Immature natural killer cell (primary cell): Measurements from ENCODE around the gene DNAI1. TPM values are rescaled to one million over a fixed set of nuclear protein-coding genes. Genes with fewer than 3 reads are reported as not detected.

Source experiments
- DNase-seq, 3 donors: peaks; one replicate each; pipeline ENCODE4 v3.0.0; 2022; ENCODE audit warnings: mixed read lengths in 1 of 3
- H3K27ac Mint-ChIP-seq, 6 donors: one replicate each; pipeline ENCODE4 v1.8.0; 2020; ENCODE audit warnings: mixed read lengths in 6 of 6, mild to moderate bottlenecking in 5 of 6, inconsistent platforms in 4 of 6, moderate library complexity in 3 of 6
- H3K27me3 Mint-ChIP-seq, 3 donors: one replicate each; pipeline ENCODE4 v1.8.0; 2020 to 2021; ENCODE audit warnings: low read depth in 3 of 3, mild to moderate bottlenecking in 3 of 3, mixed read lengths in 3 of 3, moderate library complexity in 3 of 3, inconsistent platforms in 1 of 3
- H3K36me3 Mint-ChIP-seq, 3 donors: one replicate each; pipeline ENCODE4 v1.8.0; 2020; ENCODE audit warnings: mixed read lengths in 3 of 3, inconsistent platforms in 2 of 3, mild to moderate bottlenecking in 2 of 3
- H3K4me1 Mint-ChIP-seq, 2 donors: one replicate each; pipeline ENCODE4 v1.8.0; 2020; ENCODE audit warnings: inconsistent platforms in 2 of 2, mild to moderate bottlenecking in 2 of 2, mixed read lengths in 2 of 2, moderate library complexity in 1 of 2
- H3K4me3 Mint-ChIP-seq, 5 donors: one replicate each; pipeline ENCODE4 v1.8.0; 2020; ENCODE audit warnings: mild to moderate bottlenecking in 5 of 5, mixed read lengths in 5 of 5, inconsistent platforms in 3 of 5, moderate library complexity in 3 of 5
- H3K9me3 Mint-ChIP-seq, 6 donors: one replicate each; pipeline ENCODE4 v1.8.0; 2020; ENCODE audit warnings: mild to moderate bottlenecking in 6 of 6, mixed read lengths in 6 of 6, inconsistent platforms in 4 of 6, moderate library complexity in 3 of 6
- polyA plus RNA-seq, 3 donors: library from polyadenylated mRNA; unstranded; fragments of 300-500 nt; fragmentation: Illumina TruSeq; gene quantifications; one replicate each; pipeline ENCODE4 v1.2.3, GENCODE V29; 2021

Gene DNAI1
- polyA plus RNA-seq, 3 donors from 2014 or later: not detected

DNA sequence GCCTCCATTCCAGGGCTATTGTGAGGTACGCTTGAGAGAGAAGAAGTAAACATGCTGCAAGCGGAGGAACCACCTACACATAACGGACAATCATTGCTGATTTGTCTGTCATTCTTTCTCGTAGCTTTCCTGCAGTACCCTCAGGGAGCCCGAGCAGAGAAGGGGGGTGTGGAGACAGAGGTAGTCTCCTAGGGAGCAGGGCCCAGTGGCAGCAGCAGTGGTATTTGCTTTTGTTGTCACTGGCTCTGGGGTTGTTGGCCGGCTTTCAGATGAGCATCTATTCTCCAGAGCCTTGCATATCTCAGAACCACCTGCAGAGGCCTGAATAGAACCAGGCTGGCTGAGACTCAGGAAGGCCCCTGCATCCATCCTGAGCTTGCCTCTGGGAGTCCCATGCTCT is 44.3 kb downstream of the DNAI1 start:
- Mint-ChIP-seq H3K4me3 (no peak overlapping the region), H3K4me1 (no peaks in the 10 kb centered on the region), H3K9me3 (no peaks in the 10 kb centered on the region), H3K36me3 (no peaks in the 10 kb centered on the region), H3K27me3 (peaks cover 5% of the 10 kb centered on the region in 3 donors), H3K27ac (no peak overlapping the region)
- no peak for DNase-seq

DNA sequence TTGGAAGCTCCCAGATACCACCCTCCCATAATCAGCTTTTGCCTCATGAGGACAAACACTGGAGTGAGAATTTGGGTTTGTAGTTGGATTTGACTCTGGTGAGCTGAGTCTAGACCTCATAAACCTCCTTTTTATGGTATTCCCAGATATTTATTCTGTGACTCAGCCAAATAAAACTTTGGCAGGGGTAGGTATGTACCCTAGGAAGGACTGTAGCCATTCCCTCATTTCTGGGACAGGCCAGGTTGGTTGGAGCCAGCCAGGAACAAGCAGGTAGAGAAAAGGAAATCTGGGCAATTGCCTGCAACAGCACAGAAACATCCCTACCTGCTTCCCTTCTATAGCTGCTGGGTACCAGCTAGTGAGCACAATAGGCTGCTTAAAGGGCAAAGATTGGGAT is 44.8 kb downstream of the DNAI1 start:
- H3K9me3 Mint-ChIP-seq: no peaks in the 10 kb centered on the region
- peaks cover 3 to 5% (median 5%) of the 10 kb centered on the region in 3 donors for H3K27me3 Mint-ChIP-seq

DNA sequence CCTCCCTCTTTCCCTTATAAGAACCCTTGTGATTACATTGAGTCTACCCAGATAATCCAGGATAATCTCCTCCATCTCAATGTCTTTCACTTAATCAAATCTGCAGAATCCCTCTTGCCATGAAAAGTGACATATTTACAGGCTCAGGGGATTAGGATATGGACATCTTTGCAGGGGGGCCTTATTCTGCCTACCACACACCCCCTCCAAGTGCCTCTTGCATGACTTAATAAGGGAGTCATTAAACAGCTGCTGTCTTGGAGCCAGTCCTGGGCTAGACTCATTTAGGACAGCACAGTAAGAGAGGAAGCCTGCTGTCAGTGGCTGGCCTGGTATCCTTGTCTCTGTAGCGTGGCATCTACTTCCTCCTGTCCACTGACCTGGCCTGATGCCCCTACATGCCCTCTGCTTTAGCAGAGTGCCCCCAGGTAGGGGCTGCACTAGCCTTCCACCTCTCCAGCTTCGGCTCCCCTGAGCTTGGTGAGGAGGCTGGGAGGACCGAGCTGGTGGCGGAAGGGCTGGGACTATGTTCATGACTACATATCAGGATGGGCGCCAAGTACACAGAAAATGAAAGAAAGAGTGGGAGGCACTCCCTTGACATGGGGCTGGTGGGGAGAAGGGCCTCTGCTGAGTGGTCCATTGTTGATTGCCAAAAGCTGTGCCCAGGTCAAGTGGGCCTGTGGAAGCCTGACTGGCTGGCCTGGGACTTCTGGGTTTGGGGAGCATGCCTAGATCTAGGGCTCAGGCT is 46.9 kb downstream of the DNAI1 start:
- Mint-ChIP-seq H3K36me3 (no peaks in the 10 kb centered on the region), H3K27me3 (peaks cover 0 to 5% (median 3%) of the 10 kb centered on the region in 3 donors), H3K27ac (no peak overlapping the region), H3K9me3 (no peaks in the 10 kb centered on the region), H3K4me3 (no peak overlapping the region), H3K4me1 (no peaks in the 10 kb centered on the region)
- no peak for DNase-seq

More for the DNA sequence above, 44.8 kb downstream of the DNAI1 start:
- H3K27ac Mint-ChIP-seq: no peak overlapping the region
- H3K4me3 Mint-ChIP-seq: no peak overlapping the region
- no peaks in the 10 kb centered on the region for H3K36me3 Mint-ChIP-seq
- H3K4me1 Mint-ChIP-seq: no peaks in the 10 kb centered on the region
- DNase-seq: no peak

DNA sequence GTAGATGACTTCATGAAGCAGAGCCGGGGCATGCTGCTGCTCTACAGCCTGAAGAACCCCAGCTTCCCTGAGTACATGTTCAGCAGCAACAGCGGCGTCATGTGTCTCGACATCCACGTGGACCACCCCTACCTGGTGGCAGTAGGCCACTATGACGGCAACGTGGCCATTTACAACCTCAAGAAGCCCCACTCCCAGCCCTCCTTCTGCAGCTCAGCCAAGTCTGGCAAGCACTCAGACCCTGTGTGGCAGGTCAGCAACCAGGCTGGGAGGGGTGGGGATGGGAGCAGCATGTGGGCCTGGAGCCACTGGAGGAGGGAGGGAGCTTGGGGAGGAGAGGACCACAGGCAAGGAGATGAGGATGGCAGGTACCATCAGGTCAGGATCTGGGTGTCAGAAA is 48.0 kb downstream of the DNAI1 start:
- no peaks in the 10 kb centered on the region for H3K36me3 Mint-ChIP-seq
- H3K9me3 Mint-ChIP-seq: no peaks in the 10 kb centered on the region

DNA sequence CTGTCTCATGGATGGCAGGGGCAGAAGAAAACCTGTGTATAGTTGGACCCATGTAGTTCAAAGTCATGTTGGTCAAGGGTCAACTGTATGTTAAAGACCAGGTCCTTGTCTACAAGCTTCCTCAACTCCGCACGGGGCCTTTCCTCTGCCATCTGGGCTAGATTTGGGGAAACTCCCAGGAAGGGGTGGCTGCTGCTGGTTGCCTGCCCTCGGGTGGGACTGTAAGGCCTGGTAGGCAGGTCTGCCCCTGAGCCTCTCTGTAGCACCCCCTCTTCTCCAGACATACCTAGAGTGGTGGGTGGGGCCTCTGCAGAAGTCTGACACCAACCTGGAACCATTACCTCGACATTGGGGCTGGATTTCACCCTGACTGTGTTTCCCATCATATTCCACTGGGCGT is 49.0 kb downstream of the DNAI1 start:
- DNase-seq: no peak
- Mint-ChIP-seq H3K9me3 (no peaks in the 10 kb centered on the region), H3K36me3 (no peaks in the 10 kb centered on the region), H3K4me3 (no peak overlapping the region), H3K27me3 (peaks cover 1 to 3% (median 3%) of the 10 kb centered on the region in 3 donors), H3K27ac (no peak overlapping the region), H3K4me1 (no peaks in the 10 kb centered on the region)

More for the DNA sequence above, 48.0 kb downstream of the DNAI1 start:
- no peak for DNase-seq
- H3K27ac Mint-ChIP-seq: no peak overlapping the region
- H3K4me1 Mint-ChIP-seq: no peaks in the 10 kb centered on the region
- H3K4me3 Mint-ChIP-seq: no peak overlapping the region
- peaks cover 0 to 3% (median 3%) of the 10 kb centered on the region in 3 donors for H3K27me3 Mint-ChIP-seq

DNA sequence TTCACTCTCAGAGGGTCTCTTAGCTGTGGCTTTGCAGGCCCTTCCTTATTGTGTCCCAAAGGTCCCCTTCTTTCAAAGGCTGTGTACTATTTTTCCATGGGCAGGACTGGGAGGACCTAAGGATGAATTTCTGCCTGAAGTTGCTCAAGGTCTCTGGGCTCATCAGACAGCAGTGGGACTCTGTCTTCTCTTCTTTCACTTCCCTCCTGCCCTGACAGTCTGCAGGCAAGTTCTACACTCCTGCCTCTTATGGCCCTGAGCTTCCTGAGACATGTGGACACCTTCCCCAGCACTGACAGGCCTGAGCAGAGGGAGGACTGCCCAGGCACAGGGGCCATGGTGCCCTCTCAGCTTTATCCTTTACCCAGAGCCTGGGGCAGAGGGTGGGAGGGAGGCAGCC is 49.4 kb downstream of the DNAI1 start:
- Mint-ChIP-seq H3K36me3 (no peaks in the 10 kb centered on the region), H3K4me3 (no peak overlapping the region), H3K27ac (no peak overlapping the region), H3K27me3 (peaks cover 1 to 3% (median 3%) of the 10 kb centered on the region in 3 donors), H3K4me1 (no peaks in the 10 kb centered on the region), H3K9me3 (no peaks in the 10 kb centered on the region)
- no peak for DNase-seq

DNA sequence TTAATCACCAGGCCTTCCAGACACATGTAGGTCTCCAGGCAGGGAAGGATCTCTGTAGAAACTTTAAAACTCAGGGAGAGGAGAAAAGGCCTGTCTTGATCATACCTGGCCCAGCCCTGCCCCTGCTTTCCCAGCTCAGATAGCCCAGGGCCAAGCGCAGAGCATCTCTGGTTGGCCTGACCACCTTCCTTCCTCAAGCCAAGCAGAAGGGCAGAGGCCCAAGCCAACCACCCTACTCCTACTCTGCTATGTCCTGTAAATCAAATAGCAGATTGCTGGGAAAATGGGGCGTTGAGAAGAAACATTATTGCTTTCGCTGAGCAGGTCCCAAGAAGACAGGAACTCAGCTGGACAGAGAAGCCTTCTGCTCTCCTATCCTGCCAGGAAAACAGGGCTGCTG is 49.9 kb downstream of the DNAI1 start:
- Mint-ChIP-seq H3K27ac (no peak overlapping the region), H3K27me3 (peaks cover 3 to 4% (median 3%) of the 10 kb centered on the region in 3 donors), H3K4me3 (no peak overlapping the region), H3K36me3 (no peaks in the 10 kb centered on the region), H3K4me1 (no peaks in the 10 kb centered on the region), H3K9me3 (no peaks in the 10 kb centered on the region)
- DNase-seq: no peak

DNA sequence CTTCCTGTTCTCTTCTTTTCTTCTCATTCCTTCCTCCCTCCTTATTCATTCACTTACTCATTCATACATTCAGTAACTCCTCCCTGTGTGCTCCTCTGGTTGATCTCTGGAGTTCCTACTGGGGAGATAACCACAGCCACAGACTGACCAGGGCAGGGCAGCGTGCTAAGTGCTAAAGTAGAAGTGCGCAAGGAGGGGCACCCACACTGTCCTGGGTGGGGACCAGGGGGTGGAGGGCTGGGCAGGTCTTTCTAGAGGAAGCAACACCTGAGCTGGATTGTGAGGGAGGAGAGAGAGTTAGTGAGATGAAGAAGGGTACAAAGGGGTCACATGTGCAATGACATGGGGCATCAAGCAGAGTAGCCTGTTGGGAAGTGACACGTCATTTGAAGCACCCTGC is 50.3 kb downstream of the DNAI1 start:
- H3K27ac Mint-ChIP-seq: no peak overlapping the region
- H3K27me3 Mint-ChIP-seq: peaks cover 3 to 4% (median 3%) of the 10 kb centered on the region in 3 donors
- H3K4me1 Mint-ChIP-seq: no peaks in the 10 kb centered on the region
- no peaks in the 10 kb centered on the region for H3K9me3 Mint-ChIP-seq
- DNase-seq: no peak
- H3K36me3 Mint-ChIP-seq: no peaks in the 10 kb centered on the region
- H3K4me3 Mint-ChIP-seq: no peak overlapping the region

DNA sequence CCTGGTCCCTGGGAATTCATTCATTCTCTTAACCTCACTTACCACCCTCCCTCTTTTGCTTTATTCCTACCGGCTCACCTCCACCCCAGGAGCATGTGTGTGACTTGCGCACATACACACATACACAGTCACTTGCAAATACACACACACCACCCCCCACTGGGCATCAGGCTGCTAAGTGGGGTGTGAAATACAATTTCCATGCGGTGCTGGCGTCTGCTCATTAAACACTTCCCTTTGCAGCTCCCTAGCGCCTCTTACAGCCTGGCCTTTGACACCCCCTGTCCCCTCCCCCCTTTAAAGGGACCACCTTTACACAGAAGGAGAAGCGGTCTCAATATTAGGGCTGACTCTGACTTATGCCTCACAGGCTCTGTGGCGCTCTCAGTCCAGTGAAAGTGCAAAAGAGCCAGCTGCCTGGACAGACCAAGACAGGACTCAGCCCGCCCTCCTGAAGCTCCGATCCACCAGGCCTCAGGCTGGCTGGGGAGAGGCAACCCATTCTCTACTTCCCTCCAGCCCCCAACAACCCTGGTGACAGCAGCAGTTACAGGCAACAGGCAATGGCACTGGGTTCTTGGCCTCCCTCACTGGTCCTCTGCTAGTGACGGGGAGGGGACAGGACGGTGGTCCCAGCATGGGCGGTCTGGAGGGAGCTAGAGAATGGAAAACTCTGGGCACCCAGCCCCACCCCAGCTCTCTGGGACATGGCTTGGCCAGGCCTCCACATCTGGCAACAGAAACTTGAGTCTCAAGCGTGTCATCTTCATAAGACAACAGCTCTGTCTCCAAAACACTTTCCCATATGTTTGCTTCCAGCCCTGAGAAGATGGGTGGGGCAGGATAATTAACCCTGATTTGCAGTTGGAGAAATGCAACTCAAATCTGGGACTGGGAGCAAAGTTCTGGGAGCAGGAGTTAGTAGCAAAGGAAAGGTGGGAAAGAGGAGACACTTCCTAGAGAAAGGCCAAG is 52.2 kb downstream of the DNAI1 start:
- no peaks in the 10 kb centered on the region for H3K4me1 Mint-ChIP-seq
- no peak overlapping the region for H3K4me3 Mint-ChIP-seq
- no peaks in the 10 kb centered on the region for H3K9me3 Mint-ChIP-seq
- no peak overlapping the region for H3K27ac Mint-ChIP-seq
- H3K27me3 Mint-ChIP-seq: peaks cover 1 to 5% (median 3%) of the 10 kb centered on the region in 3 donors
- H3K36me3 Mint-ChIP-seq: no peaks in the 10 kb centered on the region
- no peak for DNase-seq

DNA sequence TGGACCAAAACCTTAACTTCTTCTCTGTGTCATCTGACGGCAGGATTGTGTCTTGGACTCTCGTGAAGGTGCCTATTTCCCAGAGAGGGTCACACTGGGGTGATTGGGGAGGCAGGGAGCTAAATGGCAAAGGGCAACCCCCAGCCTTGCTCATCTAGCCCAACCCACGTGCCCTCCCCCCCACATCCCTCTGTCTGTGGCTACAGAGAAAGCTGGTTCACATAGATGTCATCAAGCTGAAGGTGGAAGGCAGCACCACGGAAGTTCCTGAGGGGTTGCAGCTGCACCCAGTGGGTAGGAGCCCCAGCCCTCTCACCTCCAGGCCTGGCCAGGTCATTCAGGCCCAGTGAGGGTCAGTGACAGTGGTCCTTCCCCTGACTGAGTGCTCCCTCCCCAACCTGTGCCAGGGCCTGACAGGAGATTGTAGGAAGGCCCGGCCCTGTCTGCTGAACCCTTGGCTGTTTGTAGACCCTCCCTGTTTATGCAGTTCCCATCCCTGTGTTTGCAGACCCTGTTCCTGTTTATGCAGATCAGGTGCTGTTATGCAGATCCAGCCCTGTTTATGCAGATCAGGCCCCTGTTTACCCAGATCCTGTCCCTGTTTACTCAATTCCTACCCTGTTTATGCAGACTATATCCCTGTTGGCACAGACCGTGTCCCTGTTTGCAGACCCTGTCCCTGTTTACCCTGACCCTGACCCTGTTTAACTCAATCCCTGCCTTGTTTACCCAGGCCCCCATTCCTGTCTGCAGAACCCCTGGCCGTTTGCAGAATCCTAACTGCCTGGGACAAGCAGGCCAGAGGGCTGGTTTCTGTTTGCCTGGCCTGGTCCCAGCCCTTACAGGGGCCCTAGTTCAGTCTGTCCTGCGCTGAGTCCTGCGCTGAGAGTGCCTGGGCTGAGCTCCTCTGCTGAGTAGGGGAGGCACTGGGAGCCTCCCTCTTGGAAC is 53.8 kb downstream of the DNAI1 start:
- Mint-ChIP-seq H3K27ac (no peak overlapping the region), H3K4me3 (no peak overlapping the region), H3K36me3 (no peaks in the 10 kb centered on the region), H3K27me3 (peaks cover 2 to 6% (median 3%) of the 10 kb centered on the region in 3 donors), H3K9me3 (no peaks in the 10 kb centered on the region), H3K4me1 (no peaks in the 10 kb centered on the region)
- DNase-seq: no peak

DNA sequence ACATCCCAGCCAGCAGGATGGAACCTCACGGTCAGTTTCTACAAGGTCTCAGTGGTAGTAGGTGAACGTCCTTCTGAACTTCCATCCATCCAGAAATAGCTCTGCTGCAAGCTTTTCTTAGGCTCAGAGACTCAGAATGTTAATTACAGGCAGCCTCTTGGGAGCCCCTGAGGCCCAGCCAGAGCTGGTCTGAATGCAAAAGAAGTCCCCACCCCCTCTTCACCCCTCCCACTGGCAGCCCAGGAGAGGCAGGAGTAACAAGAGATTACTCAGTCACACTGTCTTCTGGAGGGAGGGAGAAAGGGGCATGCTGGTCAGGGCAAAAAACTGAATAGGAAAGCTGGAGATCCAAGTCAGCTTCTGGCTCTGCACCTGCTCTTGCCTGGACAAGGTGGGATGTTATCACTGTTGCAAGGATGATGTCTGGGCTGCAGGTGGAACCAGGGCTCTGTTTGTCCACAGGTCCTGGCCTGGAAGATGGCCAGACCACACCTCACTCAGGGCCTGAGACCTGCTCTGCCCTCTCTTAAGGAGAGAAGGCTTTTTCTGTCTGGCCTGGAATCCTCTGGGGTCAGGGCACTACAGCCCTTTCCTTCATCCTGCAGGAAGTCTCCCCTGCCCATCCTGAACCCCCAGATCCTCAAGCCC is 55.1 kb downstream of the DNAI1 start:
- Mint-ChIP-seq H3K27ac (no peak overlapping the region), H3K9me3 (no peaks in the 10 kb centered on the region)

DNA sequence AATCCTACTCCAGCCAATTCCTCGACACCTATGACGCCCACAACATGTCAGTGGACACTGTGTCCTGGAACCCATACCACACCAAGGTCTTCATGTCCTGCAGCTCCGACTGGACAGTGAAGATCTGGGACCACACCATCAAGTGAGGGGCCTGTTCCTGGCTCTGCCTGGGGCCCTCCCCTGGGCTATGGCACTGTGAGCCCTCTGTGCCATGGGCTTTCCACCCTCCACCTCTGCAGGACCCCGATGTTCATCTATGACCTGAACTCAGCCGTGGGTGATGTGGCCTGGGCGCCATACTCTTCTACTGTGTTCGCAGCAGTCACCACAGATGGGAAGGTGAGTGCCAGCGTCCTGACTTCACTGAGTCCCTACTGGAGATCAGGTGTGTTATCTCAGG is 55.8 kb downstream of the DNAI1 start:
- H3K27me3 Mint-ChIP-seq: peaks cover 2 to 6% (median 3%) of the 10 kb centered on the region in 3 donors
- H3K4me1 Mint-ChIP-seq: no peaks in the 10 kb centered on the region
- DNase-seq: no peak
- H3K27ac Mint-ChIP-seq: no peak overlapping the region
- no peaks in the 10 kb centered on the region for H3K9me3 Mint-ChIP-seq
- no peaks in the 10 kb centered on the region for H3K36me3 Mint-ChIP-seq
- H3K4me3 Mint-ChIP-seq: no peak overlapping the region

More for the DNA sequence above, 55.1 kb downstream of the DNAI1 start:
- DNase-seq: no peak
- no peak overlapping the region for H3K4me3 Mint-ChIP-seq
- H3K27me3 Mint-ChIP-seq: peaks cover 2 to 6% (median 3%) of the 10 kb centered on the region in 3 donors
- H3K4me1 Mint-ChIP-seq: no peaks in the 10 kb centered on the region
- no peaks in the 10 kb centered on the region for H3K36me3 Mint-ChIP-seq

DNA sequence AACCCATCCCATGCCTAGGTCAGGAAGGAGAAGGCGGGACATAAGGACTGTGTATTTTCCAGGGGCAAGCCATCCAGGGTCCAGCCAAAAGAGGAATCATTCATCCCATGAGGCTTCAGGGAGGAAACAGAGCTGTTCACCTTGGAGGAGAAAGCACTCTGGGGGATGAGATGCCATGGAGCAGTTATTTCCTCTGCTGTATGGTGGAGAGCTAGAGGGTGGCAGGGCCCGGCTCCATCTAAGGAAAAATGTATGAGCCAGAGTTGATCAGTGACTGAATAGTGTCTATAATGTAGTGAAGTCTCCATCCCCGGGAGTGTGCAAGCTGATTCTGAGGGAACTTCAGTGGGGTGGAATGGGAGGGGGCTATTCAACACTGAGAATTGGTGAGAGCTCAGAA is 56.2 kb downstream of the DNAI1 start:
- Mint-ChIP-seq H3K4me1 (no peaks in the 10 kb centered on the region), H3K27ac (no peak overlapping the region), H3K9me3 (no peaks in the 10 kb centered on the region), H3K27me3 (peaks cover 2 to 6% (median 3%) of the 10 kb centered on the region in 3 donors), H3K4me3 (no peak overlapping the region), H3K36me3 (no peaks in the 10 kb centered on the region)
- no peak for DNase-seq
